ENCODE results near the gene ILF2.
"Not testable (repeated sequence)": the region's sequence is repeated elsewhere in the genome, so short reads cannot be mapped to it uniquely, and the experiment has no call there.

Gene ILF2

DNA sequence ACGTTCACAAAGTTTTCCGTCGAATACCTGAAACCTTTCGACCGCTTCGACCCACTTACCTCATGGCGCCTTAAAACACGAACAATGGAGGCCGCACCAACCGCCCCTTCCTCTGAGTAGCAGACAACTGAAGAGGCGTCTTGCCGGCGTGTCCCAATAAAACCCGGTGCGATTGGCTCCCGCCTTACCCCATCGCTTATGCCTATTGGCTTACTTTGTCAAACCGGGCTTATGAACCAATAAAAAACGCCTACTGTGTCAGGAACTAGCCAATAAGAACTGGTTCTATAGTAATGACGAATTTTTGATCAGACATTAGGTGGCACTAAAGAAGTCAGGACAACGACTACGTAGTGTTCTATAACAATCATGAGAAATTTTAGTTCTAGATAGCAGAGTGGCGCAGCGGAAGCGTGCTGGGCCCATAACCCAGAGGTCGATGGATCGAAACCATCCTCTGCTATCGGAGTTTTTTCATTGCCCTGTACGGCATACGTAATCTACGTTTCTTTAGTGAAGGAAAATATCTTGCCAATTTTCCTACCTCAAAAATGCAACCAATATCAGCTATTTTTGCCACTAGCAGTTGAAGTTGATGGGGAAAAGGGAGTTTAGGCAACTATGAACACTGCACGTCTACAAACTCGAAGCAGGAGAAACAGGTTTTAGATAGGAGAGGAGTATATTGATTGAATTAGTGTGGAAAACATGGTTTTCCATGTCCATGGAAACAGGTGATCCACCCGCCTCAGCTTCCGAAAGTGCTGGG lies at the start of gene ILF2:
Gene ILF2, minus strand, starts transcription at position 135 of the 769 bp plus-strand sequence. Its CDS starts 71 bp downstream, at position 64.
- Mint-ChIP-seq H3K9me3 (no peaks in the 10 kb centered on the region), H3K4me1 (peaks cover 15% of the 10 kb centered on the region), H3K4me3 (no peak within 1 kb of the TSS), H3K27me3 (no peaks in the 10 kb centered on the region), H3K27ac (no peak within 1 kb of the TSS), H3K36me3 (peaks cover 13% of the 10 kb centered on the region)
- peak; percentile 91 to 98 for DNase-seq (ENCODE audit: low spot score in 2 of 2)
- peak; percentile 88 for ATAC-seq (ENCODE audit: low read depth)

DNA sequence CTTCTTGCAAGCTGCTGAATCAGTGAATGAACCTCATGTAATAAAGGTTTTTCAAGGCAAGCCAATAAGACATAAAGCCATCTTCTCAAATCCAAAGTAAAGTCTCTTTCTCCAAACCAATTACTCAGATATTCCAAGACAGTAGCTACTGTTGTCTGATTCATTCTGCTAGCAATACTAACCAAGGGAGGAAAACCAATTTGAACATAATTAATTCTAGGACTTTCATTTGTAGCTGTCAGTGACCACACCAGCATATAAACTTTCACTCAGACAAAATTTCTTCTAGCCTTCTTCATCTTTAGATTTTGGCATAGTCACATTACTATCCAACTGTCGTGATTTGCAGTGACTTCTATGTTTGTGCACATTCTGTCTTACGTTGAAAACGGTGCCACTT lies 46.5 kb upstream of the ILF2 start:
- no peak overlapping the region for H3K27ac Mint-ChIP-seq
- DNase-seq (ENCODE audit: low spot score in 2 of 2): no peak
- no peaks in the 10 kb centered on the region for H3K9me3 Mint-ChIP-seq
- no peak overlapping the region for H3K4me3 Mint-ChIP-seq
- peaks cover 7% of the 10 kb centered on the region for H3K27me3 Mint-ChIP-seq
- ATAC-seq (ENCODE audit: low read depth): no peak
- no peaks in the 10 kb centered on the region for H3K4me1 Mint-ChIP-seq
- H3K36me3 Mint-ChIP-seq: no peaks in the 10 kb centered on the region

DNA sequence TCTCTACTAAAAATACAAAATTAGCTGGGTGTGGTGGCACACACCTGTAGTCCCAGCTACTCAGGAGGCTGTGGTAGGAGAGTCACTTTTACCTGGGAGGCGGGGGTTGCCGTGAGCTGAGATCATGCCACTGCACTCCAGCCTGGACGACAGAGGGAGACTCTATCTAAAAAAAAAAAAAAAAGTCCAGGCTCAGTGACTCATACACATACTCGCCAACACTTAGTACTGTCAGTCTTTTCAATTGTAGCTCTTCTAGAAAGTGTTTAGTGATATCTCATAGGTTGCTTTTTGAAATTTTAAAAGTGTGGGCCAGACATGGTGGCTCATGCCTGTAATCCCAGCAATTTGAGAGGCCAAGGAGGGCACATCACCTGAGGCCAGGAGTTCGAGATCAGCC lies 45.4 kb upstream of the ILF2 start:
- not testable (repeated sequence) for H3K9me3 Mint-ChIP-seq; ATAC-seq (ENCODE audit: low read depth); H3K4me1 Mint-ChIP-seq; H3K27me3 Mint-ChIP-seq; H3K36me3 Mint-ChIP-seq; H3K4me3 Mint-ChIP-seq; H3K27ac Mint-ChIP-seq; DNase-seq (ENCODE audit: low spot score in 2 of 2)

DNA sequence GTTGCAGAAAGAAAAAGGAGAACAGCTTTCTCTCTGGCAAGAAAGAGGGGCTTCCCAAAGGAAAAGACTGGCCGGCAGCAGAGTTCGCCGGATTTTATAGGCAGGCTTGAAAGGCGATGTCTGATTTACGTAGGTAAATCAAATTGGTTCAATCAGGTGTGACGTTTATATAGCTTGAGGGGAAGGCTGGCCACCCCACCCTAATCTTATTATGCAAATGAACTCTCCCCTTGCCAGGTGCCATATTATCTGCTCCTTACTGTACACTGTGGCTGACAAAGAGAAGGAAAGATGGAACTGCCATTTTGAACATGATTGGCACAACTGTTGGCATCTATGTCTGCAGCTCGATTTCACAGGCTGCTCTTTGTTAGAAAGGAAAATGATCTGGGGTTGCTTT lies 40.2 kb upstream of the ILF2 start:
- no peak for ATAC-seq (ENCODE audit: low read depth)
- peaks cover 10% of the 10 kb centered on the region for H3K27me3 Mint-ChIP-seq
- no peak overlapping the region for H3K4me3 Mint-ChIP-seq
- H3K27ac Mint-ChIP-seq: no peak overlapping the region
- no peak for DNase-seq (ENCODE audit: low spot score in 2 of 2)
- H3K9me3 Mint-ChIP-seq: no peaks in the 10 kb centered on the region
- H3K4me1 Mint-ChIP-seq: peaks cover 3% of the 10 kb centered on the region
- H3K36me3 Mint-ChIP-seq: no peaks in the 10 kb centered on the region

DNA sequence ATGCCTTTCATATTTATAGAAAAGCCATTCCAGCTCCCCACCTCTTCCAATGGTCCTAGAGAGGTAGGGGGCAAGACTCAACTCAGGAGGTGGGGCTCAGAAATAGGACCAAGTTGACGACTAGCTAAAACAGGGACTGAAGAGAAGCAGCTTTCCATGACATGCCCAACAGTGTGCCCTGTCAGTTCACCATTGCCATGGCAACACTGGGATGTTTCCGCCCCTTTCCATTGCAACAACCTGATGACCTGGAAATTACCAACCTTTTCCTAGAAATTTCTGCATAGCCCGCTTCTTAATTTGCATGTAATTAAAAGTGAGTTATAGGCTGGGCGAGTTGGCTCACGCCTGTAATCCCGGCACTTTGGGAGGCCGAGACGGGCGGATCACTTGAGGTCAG lies 34.7 kb upstream of the ILF2 start:
- no peaks in the 10 kb centered on the region for H3K36me3 Mint-ChIP-seq
- H3K9me3 Mint-ChIP-seq: no peaks in the 10 kb centered on the region
- ATAC-seq (ENCODE audit: low read depth): no peak
- peaks cover 1% of the 10 kb centered on the region for H3K27me3 Mint-ChIP-seq
- no peak overlapping the region for H3K4me3 Mint-ChIP-seq
- no peak for DNase-seq (ENCODE audit: low spot score in 2 of 2)
- H3K27ac Mint-ChIP-seq: no peak overlapping the region
- peaks cover 3% of the 10 kb centered on the region for H3K4me1 Mint-ChIP-seq

DNA sequence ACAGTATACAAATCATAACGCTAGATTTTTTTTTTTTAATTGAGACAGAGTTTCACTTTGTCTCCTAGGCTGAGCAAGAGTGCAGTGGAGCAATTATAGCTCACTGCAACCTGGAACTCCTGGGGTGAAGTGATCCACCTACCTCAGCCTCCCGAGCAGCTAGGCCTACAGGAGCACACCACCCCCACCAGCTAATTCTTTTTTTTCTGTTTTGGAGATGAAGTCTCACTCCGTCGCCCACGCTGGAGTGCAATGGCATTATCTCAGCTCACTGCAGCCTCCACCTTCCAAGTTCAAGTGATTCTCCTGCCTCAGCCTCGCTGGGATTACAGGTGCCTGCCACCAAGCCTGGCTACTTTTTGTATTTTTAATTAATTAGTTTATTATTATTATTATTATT lies 29.0 kb upstream of the ILF2 start:
- ATAC-seq (ENCODE audit: low read depth): no peak
- Mint-ChIP-seq H3K9me3 (no peaks in the 10 kb centered on the region), H3K27ac (no peak overlapping the region), H3K36me3 (no peaks in the 10 kb centered on the region), H3K4me1 (no peaks in the 10 kb centered on the region), H3K4me3 (no peak overlapping the region), H3K27me3 (peaks cover 3% of the 10 kb centered on the region)
- DNase-seq (ENCODE audit: low spot score in 2 of 2): no peak

DNA sequence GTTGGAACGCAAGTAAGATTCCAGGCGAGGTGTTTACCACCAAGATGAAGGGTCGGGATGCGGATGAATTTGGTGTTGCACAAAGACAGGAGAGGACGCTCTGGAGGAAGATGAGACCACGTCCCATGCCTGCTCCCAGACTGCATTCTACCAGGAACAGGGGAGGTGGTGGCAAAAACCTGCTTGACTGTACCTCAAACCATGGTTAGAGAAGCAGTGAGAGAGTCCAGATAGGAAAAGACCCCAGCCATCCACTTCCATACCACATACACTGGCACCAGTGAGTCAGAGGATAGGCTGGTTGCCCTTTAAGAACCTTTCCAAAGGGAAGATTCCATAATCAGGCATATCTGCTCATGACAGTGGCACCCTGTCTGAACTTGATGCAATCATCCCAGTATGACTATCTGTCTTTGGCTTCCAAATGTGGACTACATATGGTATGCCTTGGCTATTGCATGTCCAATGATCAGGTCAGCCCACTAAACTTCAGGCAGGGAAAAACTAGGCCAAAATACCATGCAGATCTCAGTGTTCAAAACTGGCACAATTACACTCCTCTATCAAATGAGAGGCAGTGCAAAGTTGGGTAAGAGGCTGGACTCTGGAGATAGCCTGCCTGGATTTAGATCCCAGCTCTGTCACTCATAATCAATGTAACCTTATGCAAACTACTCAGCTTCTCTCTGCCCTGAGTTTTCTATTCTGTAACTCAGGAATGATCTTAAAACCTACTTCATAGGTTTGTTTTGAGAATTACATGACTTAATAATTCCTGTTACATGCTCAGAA lies 28.3 kb upstream of the ILF2 start:
- Mint-ChIP-seq H3K4me1 (no peaks in the 10 kb centered on the region), H3K4me3 (no peak overlapping the region), H3K9me3 (no peaks in the 10 kb centered on the region), H3K36me3 (no peaks in the 10 kb centered on the region), H3K27ac (no peak overlapping the region), H3K27me3 (peaks cover 3% of the 10 kb centered on the region)
- ATAC-seq (ENCODE audit: low read depth): no peak
- DNase-seq (ENCODE audit: low spot score in 2 of 2): no peak

DNA sequence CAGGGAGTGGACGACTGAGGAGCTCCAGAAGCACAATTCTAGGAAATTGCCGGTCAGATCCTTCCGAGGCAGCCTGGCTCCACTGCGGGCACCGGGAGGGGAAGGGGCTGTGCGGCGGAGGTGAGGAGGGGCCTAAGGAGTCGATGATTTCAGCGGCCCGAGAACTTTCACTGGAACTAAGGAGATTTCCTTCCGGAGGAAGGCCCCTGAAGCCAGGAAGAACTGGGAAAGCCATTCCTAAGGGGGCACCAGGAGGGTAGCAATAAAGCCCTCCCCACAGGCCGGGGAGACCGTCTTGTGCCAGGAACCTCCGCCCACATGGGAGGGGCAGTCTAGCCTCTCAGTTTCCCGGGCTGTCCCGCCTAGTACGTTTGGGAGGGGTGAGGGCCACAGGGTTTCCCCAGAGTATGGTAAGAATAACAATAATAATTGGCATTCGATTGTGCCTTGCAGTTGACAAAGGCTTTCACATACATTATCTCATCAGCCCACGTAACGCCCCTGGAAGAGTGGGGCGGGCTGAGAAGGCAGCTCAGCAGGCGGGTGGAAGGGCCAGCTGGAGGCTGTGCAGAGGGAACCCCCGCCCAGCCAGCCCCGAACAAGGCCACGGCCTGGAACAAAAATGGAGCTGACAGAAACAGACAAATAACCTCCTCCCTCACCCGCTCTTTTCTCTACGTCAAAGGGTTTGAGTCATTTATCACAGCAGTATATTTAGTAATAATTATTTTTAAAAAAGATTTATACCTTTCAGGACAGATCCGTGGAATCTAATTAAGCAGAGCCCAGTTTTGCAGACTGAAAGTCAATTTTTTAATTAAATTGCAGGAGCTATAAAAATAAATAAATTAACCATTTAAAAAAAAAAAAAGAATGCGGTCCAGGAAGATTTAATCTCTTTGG lies 27.5 kb upstream of the ILF2 start:
- H3K27ac Mint-ChIP-seq: no peak overlapping the region
- DNase-seq (ENCODE audit: low spot score in 2 of 2): no peak
- H3K27me3 Mint-ChIP-seq: peaks cover 5% of the 10 kb centered on the region
- no peaks in the 10 kb centered on the region for H3K4me1 Mint-ChIP-seq
- no peaks in the 10 kb centered on the region for H3K9me3 Mint-ChIP-seq
- peak overlapping the region; percentile 30 for H3K4me3 Mint-ChIP-seq
- no peak for ATAC-seq (ENCODE audit: low read depth)
- H3K36me3 Mint-ChIP-seq: no peaks in the 10 kb centered on the region

DNA sequence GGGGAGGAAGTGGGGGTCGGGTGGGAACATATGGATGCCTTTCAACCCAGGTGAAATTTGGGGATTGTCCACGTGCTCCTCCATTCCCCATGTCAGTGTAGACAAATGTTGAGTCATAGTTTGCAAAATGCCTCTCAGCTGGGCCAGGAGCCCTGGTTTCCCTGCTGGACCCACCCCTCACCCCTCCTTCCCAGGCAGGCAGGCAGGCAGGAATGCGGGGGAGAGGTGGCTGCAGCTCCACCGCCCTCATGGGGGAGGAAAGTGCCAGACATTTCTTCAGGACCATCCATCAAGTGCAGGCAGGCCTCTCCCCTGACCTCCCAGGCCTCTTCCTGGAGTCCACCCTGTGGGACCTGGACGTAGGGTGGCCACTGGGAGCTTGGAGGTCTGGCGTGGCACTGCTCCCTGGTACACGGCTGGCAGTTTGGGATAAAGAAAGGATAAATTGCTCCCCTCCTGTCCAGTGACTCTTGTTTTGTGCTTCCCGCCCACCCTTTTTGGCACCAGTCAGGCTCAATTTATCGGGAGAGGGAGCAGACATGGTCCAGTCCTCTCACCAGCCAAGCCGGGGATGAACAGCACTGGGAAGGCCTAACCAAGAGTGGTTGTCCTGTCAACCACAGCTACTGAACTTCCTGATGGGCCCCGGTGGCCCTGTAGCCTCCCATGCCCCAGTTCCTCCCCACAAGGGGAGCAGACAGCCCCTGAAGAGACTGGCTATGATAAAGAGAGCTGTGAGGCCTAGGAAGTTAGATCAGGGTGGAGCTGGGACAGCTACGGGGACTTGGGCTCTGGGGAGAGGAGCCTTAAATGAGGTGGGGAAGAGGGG lies 26.6 kb upstream of the ILF2 start:
- Mint-ChIP-seq H3K9me3 (no peaks in the 10 kb centered on the region), H3K27ac (no peak overlapping the region), H3K4me1 (no peaks in the 10 kb centered on the region), H3K4me3 (peak overlapping the region; percentile 30), H3K27me3 (peaks cover 5% of the 10 kb centered on the region), H3K36me3 (no peaks in the 10 kb centered on the region)
- no peak for DNase-seq (ENCODE audit: low spot score in 2 of 2)
- ATAC-seq (ENCODE audit: low read depth): no peak

DNA sequence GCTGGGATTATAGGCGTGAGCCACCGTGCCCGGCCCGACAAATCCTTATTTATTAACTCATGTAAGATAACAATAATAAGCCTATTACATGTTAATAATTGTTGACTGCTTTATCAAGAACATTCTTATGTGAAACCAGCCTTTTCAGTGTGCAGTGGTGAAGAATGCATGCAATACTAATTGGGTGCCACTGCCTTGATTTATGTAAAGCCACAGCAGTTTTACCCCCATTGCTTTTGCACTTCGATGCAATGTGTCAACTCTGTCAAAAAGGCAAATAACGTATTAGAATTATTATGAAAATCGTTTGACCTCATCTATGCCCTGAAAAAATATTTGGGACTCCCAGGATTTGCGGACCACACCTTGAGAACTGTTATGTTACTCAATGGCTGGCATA lies 25.9 kb upstream of the ILF2 start:
- Mint-ChIP-seq H3K36me3 (no peaks in the 10 kb centered on the region), H3K27ac (no peak overlapping the region), H3K9me3 (no peaks in the 10 kb centered on the region), H3K27me3 (peaks cover 5% of the 10 kb centered on the region), H3K4me3 (no peak overlapping the region), H3K4me1 (no peaks in the 10 kb centered on the region)
- DNase-seq (ENCODE audit: low spot score in 2 of 2) (no peak), ATAC-seq (ENCODE audit: low read depth) (no peak)

DNA sequence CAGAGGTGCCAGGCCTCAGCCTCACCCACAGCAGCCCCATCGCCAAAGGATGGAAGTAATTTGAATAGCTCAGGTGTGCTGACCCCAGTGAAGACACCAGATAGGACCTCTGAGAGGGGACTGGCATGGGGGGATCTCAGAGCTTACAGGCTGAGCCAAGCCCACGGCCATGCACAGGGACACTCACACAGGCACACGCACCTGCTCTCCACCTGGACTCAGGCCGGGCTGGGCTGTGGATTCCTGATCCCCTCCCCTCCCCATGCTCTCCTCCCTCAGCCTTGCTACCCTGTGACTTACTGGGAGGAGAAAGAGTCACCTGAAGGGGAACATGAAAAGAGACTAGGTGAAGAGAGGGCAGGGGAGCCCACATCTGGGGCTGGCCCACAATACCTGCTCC lies 22.7 kb upstream of the ILF2 start:
- peaks cover 6% of the 10 kb centered on the region for H3K4me1 Mint-ChIP-seq
- H3K4me3 Mint-ChIP-seq: no peak overlapping the region
- ATAC-seq (ENCODE audit: low read depth): no peak
- no peak overlapping the region for H3K27ac Mint-ChIP-seq
- H3K36me3 Mint-ChIP-seq: no peaks in the 10 kb centered on the region
- H3K27me3 Mint-ChIP-seq: peaks cover 9% of the 10 kb centered on the region
- no peak for DNase-seq (ENCODE audit: low spot score in 2 of 2)
- H3K9me3 Mint-ChIP-seq: no peaks in the 10 kb centered on the region

DNA sequence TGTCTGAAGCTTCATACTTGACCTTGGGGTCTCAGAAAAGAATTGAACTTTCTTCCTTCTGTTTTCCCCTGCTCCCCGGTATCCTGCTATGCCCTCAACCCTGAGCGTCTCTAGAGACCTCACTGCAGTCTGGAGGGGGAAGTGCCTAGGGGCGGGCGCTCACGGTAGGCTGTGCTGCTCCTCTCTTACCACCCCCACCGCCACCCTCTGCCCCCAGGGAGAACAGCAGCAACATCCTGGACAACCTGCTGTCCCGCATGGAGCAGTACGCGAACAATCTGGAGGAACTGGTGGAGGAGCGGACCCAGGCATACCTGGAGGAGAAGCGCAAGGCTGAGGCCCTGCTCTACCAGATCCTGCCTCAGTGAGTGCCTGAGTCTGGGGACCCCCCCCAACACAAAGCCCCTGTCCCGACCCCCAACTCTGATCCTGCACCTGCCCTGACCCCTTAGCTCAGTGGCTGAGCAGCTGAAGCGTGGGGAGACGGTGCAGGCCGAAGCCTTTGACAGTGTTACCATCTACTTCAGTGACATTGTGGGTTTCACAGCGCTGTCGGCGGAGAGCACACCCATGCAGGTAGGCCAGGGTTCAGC lies 18.0 kb upstream of the ILF2 start:
- ATAC-seq (ENCODE audit: low read depth) (peak; percentile 35), DNase-seq (ENCODE audit: low spot score in 2 of 2) (no peak)
- Mint-ChIP-seq H3K27ac (no peak overlapping the region), H3K4me1 (peaks cover 10% of the 10 kb centered on the region), H3K36me3 (no peaks in the 10 kb centered on the region), H3K27me3 (peaks cover 16% of the 10 kb centered on the region), H3K4me3 (no peak overlapping the region), H3K9me3 (no peaks in the 10 kb centered on the region)

DNA sequence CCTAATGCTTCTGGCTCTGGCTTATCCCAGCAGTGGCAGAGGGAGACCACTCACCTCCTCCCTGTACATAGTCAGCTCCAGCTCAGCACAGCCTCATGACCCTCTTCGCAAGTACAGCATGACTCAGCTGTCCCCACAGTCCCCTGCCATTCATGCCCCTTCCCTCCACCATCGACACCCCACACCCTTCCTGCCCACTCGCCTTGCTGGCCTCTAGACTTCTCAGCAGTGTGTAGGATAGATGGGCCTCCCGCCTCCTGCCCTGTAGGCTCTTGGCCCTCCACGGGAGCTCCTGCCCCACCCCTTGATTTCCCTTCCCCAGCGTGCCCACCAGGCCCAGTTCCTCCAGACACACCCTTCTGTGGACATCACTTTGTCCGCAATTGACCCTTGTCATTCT lies 17.5 kb upstream of the ILF2 start:
- H3K4me3 Mint-ChIP-seq: no peak overlapping the region
- H3K9me3 Mint-ChIP-seq: no peaks in the 10 kb centered on the region
- peaks cover 18% of the 10 kb centered on the region for H3K27me3 Mint-ChIP-seq
- H3K4me1 Mint-ChIP-seq: peaks cover 10% of the 10 kb centered on the region
- DNase-seq (ENCODE audit: low spot score in 2 of 2) (no peak), ATAC-seq (ENCODE audit: low read depth) (no peak)
- H3K27ac Mint-ChIP-seq: no peak overlapping the region
- H3K36me3 Mint-ChIP-seq: no peaks in the 10 kb centered on the region
